Neural progenitor cell (in vitro differentiated cells): ENCODE data around the gene SLC35D2. TPM values are rescaled to one million over a fixed set of nuclear protein-coding genes. Genes with fewer than 3 reads are reported as not detected.
"Not testable (repeated sequence)": the region's sequence is repeated elsewhere in the genome, so short reads cannot be mapped to it uniquely, and the experiment has no call there.

Experiments used
- DNase-seq: peaks from one replicate; pipeline ENCODE4 v3.0.0-alpha.2; 2016; ENCODE audit warnings: low spot score
- H2AFZ ChIP-seq: fragments of 200-600 bp; sonication (generic); replicated peaks from 2 replicates; pipeline ENCODE4 v1.6.1; 2016; ENCODE audit warnings: antibody characterized with exemption
- H3F3A ChIP-seq: fragments of 200-600 bp; sonication (generic); 2 replicates; pipeline ENCODE4 v1.6.1; 2016; ENCODE audit warnings: antibody characterized with exemption, low read depth
- H3K27ac ChIP-seq: fragments of 200-600 bp; sonication (generic); 2 replicates; pipeline ENCODE4 v1.5.1; 2016; ENCODE audit warnings: mild to moderate bottlenecking
- H3K27me3 ChIP-seq: fragments of 200-600 bp; sonication (generic); 2 replicates; pipeline ENCODE4 v1.6.1; 2016; ENCODE audit warnings: mild to moderate bottlenecking, moderate library complexity
- H3K36me3 ChIP-seq: fragments of 200-600 bp; sonication (generic); 2 replicates; pipeline ENCODE4 v1.5.1; 2016
- H3K4me1 ChIP-seq: fragments of 200-600 bp; sonication (generic); 2 replicates; pipeline ENCODE4 v1.6.1; 2016; ENCODE audit warnings: mixed run types
- H3K4me2 ChIP-seq: fragments of 200-600 bp; sonication (generic); 2 replicates; pipeline ENCODE4 v1.6.1; 2016
- H3K4me3 ChIP-seq: fragments of 200-600 bp; sonication (generic); 2 replicates; pipeline ENCODE4 v1.5.1; 2016
- H3K79me2 ChIP-seq: fragments of 200-600 bp; sonication (generic); 2 replicates; pipeline ENCODE4 v1.6.1; 2016; ENCODE audit warnings: low read depth
- H3K9ac ChIP-seq: fragments of 200-600 bp; sonication (generic); 2 replicates; pipeline ENCODE4 v1.6.1; 2016
- H3K9me3 ChIP-seq: fragments of 200-600 bp; sonication (generic); 2 replicates; pipeline ENCODE4 v1.5.1; 2016; ENCODE audit warnings: low read depth
- H4K20me1 ChIP-seq: fragments of 200-600 bp; sonication (generic); 2 replicates; pipeline ENCODE4 v1.6.1; 2016; ENCODE audit warnings: low read depth
- H3K27ac Mint-ChIP-seq: 3 replicates; pipeline ENCODE4 v1.8.0; 2021; ENCODE audit warnings: mixed read lengths
- H3K27me3 Mint-ChIP-seq: 2 replicates; pipeline ENCODE4 v1.8.0; 2022; ENCODE audit warnings: low read depth, mild to moderate bottlenecking, inconsistent platforms, moderate library complexity, mixed read lengths; ENCODE audit not compliant: insufficient read depth
- H3K36me3 Mint-ChIP-seq: 3 replicates; pipeline ENCODE4 v1.8.0; 2021; ENCODE audit warnings: mixed read lengths
- H3K4me1 Mint-ChIP-seq: 3 replicates; pipeline ENCODE4 v1.8.0; 2021; ENCODE audit warnings: mixed read lengths
- H3K4me3 Mint-ChIP-seq: 3 replicates; pipeline ENCODE4 v1.8.0; 2021; ENCODE audit warnings: mild to moderate bottlenecking, moderate library complexity, mixed read lengths
- H3K9me3 Mint-ChIP-seq: 3 replicates; pipeline ENCODE4 v1.8.0; 2020; ENCODE audit warnings: mixed read lengths
- CTCF ChIP-seq: fragments of 200-600 bp; sonication (generic); IDR thresholded peaks from 2 replicates; pipeline ENCODE4 v1.5.1; 2017; ENCODE audit warnings: antibody characterized with exemption, mild to moderate bottlenecking
- EZH2 ChIP-seq: fragments of 200-600 bp; sonication (generic); IDR thresholded peaks from 2 replicates; pipeline ENCODE4 v1.6.1; 2017; ENCODE audit warnings: antibody characterized with exemption, mild to moderate bottlenecking, moderate library complexity
- EZH2phosphoT487 ChIP-seq: fragments of 200-600 bp; sonication (generic); IDR thresholded peaks from 2 replicates; pipeline ENCODE4 v1.6.1; 2017; ENCODE audit warnings: antibody characterized with exemption
- total RNA-seq: library from RNA; depleted of rRNA; stranded (reverse); fragments of >200 nt; gene quantifications from 2 replicates; pipeline ENCODE4 v1.2.3, GENCODE V29; 2015; ENCODE audit warnings: low replicate concordance

Gene SLC35D2
- total RNA-seq, 1 donor from 2014 or later, result 30.1 TPM

GRCh38 chr9:96376891-96377874 is 6.3 kb downstream of the SLC35D2 start:
- H3K9ac ChIP-seq, result no peak overlapping the region
- H3K4me2 ChIP-seq, result no peak overlapping the region
- no peak overlapping the region for H3K4me3 ChIP-seq
- no peaks in the 10 kb centered on the region for H3K4me1 ChIP-seq
- no peaks in the 10 kb centered on the region for H3K79me2 ChIP-seq
- H3K27me3 ChIP-seq, result no peaks in the 10 kb centered on the region
- no peaks in the 10 kb centered on the region for H3K9me3 ChIP-seq
- no peaks in the 10 kb centered on the region for H3K36me3 ChIP-seq
- Mint-ChIP-seq H3K27ac (peak overlapping the region; percentile 34), H3K9me3 (peaks cover 4% of the 10 kb centered on the region), H3K27me3 (peaks cover 2% of the 10 kb centered on the region), H3K4me1 (peaks cover 10% of the 10 kb centered on the region), H3K4me3 (no peak overlapping the region), H3K36me3 (peaks cover 10% of the 10 kb centered on the region)
- no peak overlapping the region for H2AFZ ChIP-seq
- H4K20me1 ChIP-seq, result no peaks in the 10 kb centered on the region
- DNase-seq, result no peak
- no peak overlapping the region for H3K27ac ChIP-seq
- H3F3A ChIP-seq, result no peaks in the 10 kb centered on the region
- TF ChIP-seq CTCF (no peak), EZH2phosphoT487 (no peak), EZH2 (no peak)

- not testable (repeated sequence) for H3K4me3 Mint-ChIP-seq, H3K36me3 Mint-ChIP-seq
Measured at GRCh38 chr9:96375507-96375906, 8.0 kb downstream of the SLC35D2 start.

GRCh38 chr9:96367943-96368342 is 15.6 kb downstream of the SLC35D2 start:
- H3K27ac ChIP-seq, result no peak overlapping the region
- H3K27me3 ChIP-seq, result no peaks in the 10 kb centered on the region
- no peaks in the 10 kb centered on the region for H3K36me3 ChIP-seq
- no peaks in the 10 kb centered on the region for H3F3A ChIP-seq
- TF ChIP-seq EZH2phosphoT487, result no peak
- TF ChIP-seq CTCF, result no peak
- TF ChIP-seq EZH2, result no peak
- Mint-ChIP-seq H3K4me1 (no peaks in the 10 kb centered on the region), H3K9me3 (peaks cover 6% of the 10 kb centered on the region), H3K36me3 (peaks cover 5% of the 10 kb centered on the region), H3K4me3 (no peak overlapping the region), H3K27ac (no peak overlapping the region), H3K27me3 (no peaks in the 10 kb centered on the region)
- no peaks in the 10 kb centered on the region for H3K4me1 ChIP-seq
- no peak overlapping the region for H2AFZ ChIP-seq
- H4K20me1 ChIP-seq, result no peaks in the 10 kb centered on the region
- H3K4me3 ChIP-seq, result no peak overlapping the region
- H3K9ac ChIP-seq, result no peak overlapping the region
- no peaks in the 10 kb centered on the region for H3K79me2 ChIP-seq
- no peak for DNase-seq
- no peak overlapping the region for H3K4me2 ChIP-seq
- H3K9me3 ChIP-seq, result no peaks in the 10 kb centered on the region

More at GRCh38 chr9:96375507-96375906, 8.0 kb downstream of the SLC35D2 start:
- not testable (repeated sequence) for H3K27ac Mint-ChIP-seq, H3K9ac ChIP-seq, H3K4me3 ChIP-seq, H3F3A ChIP-seq, H4K20me1 ChIP-seq, H3K27ac ChIP-seq, H3K9me3 Mint-ChIP-seq, H3K4me1 ChIP-seq, H3K27me3 ChIP-seq, H3K27me3 Mint-ChIP-seq, H3K9me3 ChIP-seq, H3K36me3 ChIP-seq, H2AFZ ChIP-seq, DNase-seq, H3K4me2 ChIP-seq, H3K79me2 ChIP-seq
- H3K4me1 Mint-ChIP-seq, result peaks cover 10% of the 10 kb centered on the region
